GOT3 (cell line): ENCODE results near the gene FILIP1L.

Experiments used
- DNase-seq: peaks from one replicate; lab custom pipeline; 2025; ENCODE audit warnings: mixed read lengths; lab: John Stamatoyannopoulos, UW

The FILIP1L gene

GRCh38 chr3:99866261-99866761 is 248.0 kb downstream of the FILIP1L start:
- DNase-seq: no peak

GRCh38 chr3:99865321-99865720 is 249.0 kb downstream of the FILIP1L start:
- DNase-seq: no peak

GRCh38 chr3:99864289-99864688 is 250.0 kb downstream of the FILIP1L start:
- DNase-seq: no peak

- no peak for DNase-seq
Observed at GRCh38 chr3:99863588-99863987, 250.7 kb downstream of the FILIP1L start.

GRCh38 chr3:99863002-99863401 is 251.3 kb downstream of the FILIP1L start:
- no peak for DNase-seq

- DNase-seq: no peak
Observed at GRCh38 chr3:99862208-99862607, 252.1 kb downstream of the FILIP1L start.

- no peak for DNase-seq
Observed at GRCh38 chr3:99861216-99861615, 253.1 kb downstream of the FILIP1L start.

GRCh38 chr3:99859825-99860224 is 254.5 kb downstream of the FILIP1L start:
- DNase-seq: no peak

GRCh38 chr3:99858469-99858868 is 255.8 kb downstream of the FILIP1L start:
- DNase-seq: no peak

- DNase-seq: no peak
Observed at GRCh38 chr3:99857278-99857677, 257.0 kb downstream of the FILIP1L start.

- no peak for DNase-seq
Observed at GRCh38 chr3:99856437-99857220, 257.7 kb downstream of the FILIP1L start.

- DNase-seq: no peak
Observed at GRCh38 chr3:99855900-99856299, 258.4 kb downstream of the FILIP1L start.

GRCh38 chr3:99854756-99855298 is 259.5 kb downstream of the FILIP1L start:
- DNase-seq: no peak

GRCh38 chr3:99852851-99853250 is 261.4 kb downstream of the FILIP1L start:
- no peak for DNase-seq

- DNase-seq: no peak
Observed at GRCh38 chr3:99851955-99852354, 262.3 kb downstream of the FILIP1L start.

GRCh38 chr3:99850608-99851007 is 263.7 kb downstream of the FILIP1L start:
- DNase-seq: no peak

- DNase-seq: no peak
Observed at GRCh38 chr3:99848433-99848832, 265.9 kb downstream of the FILIP1L start.

- no peak for DNase-seq
Observed at GRCh38 chr3:99846477-99847160, 267.7 kb downstream of the FILIP1L start.

GRCh38 chr3:99845999-99846398 is 268.3 kb downstream of the FILIP1L start:
- DNase-seq: no peak

- no peak for DNase-seq
Observed at GRCh38 chr3:99845331-99845730, 269.0 kb downstream of the FILIP1L start.

- DNase-seq: no peak
Observed at GRCh38 chr3:99843590-99844258, 270.6 kb downstream of the FILIP1L start.

GRCh38 chr3:99842826-99843589 is 271.3 kb downstream of the FILIP1L start:
- DNase-seq: no peak
